ENCODE measurements around the gene SPAST. TPM values are rescaled to one million over a fixed set of nuclear protein-coding genes. Genes with fewer than 3 reads are reported as not detected.

SPAST gene
- total and polyA plus RNA-seq, 2 donors (not counting 1 experiment from before 2014, with no cell fraction given), result 6.2 to 26.8 TPM

DNA sequence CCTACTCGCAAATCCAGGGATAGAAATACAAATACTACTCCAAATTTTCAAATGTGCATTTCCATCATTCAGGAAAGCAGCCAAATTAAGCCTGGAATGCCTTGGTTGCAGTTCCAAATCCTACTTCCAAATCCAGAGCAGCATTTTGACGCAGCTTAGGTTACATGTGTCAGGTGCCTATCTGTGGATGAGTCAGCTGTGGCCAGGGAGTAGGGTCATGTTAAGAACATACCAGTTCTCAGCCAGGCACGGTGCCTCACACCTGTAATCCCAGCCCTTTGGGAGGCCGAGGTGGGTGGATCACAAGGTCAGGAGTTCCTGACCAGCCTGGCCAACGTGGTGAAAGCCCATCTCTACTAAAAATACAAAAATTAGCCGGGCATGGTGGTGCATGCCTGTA lies 119.3 kb downstream of the SPAST start:
- Histone ChIP-seq H3K36me3 (replicated peaks in 1 of 2; ENCODE audit: control extremely low read depth in 1 of 2, control insufficient read depth in 1 of 2, extremely low read depth in 1 of 2, insufficient read depth in 2 of 2, low read length in 1 of 2) (peaks cover 8 to 39% of the 10 kb centered on the region in 2 experiments), H3K27me3 (replicated peaks in 1 of 4; ENCODE audit: control extremely low read depth in 1 of 4, control insufficient read depth in 3 of 4, insufficient read depth in 4 of 4, low read length in 3 of 4) (no peaks in the 10 kb centered on the region), H3K4me2 (replicated peaks; ENCODE audit: low read depth, low read length, poor library complexity, severe bottlenecking) (no peak overlapping the region), H3K9me3 (ENCODE audit: control extremely low read depth in 1 of 3, control insufficient read depth in 2 of 3, insufficient read depth in 1 of 3, low read length in 2 of 3) (no peaks in the 10 kb centered on the region), H3K79me2 (ENCODE audit: control insufficient read depth, insufficient read depth, low read length) (peaks cover 20% of the 10 kb centered on the region), H3K4me3 (ENCODE audit: control extremely low read depth in 1 of 5, extremely low read depth in 1 of 5, insufficient read depth in 1 of 5, low read depth in 2 of 5, low read length in 4 of 5) (no peak overlapping the region), H4K20me1 (ENCODE audit: control insufficient read depth, insufficient read depth, low read length, poor library complexity, severe bottlenecking) (no peaks in the 10 kb centered on the region), H3K27ac (ENCODE audit: low read length in 2 of 2) (no peak overlapping the region), H3K9ac (ENCODE audit: low read length) (no peak overlapping the region), H2AFZ (ENCODE audit: insufficient read depth, low read depth, low read length, poor library complexity, severe bottlenecking) (no peak overlapping the region), H3K4me1 (ENCODE audit: control insufficient read depth in 2 of 2, insufficient read depth in 2 of 2, low read length in 2 of 2) (no peaks in the 10 kb centered on the region)
- H3K4me3 Mint-ChIP-seq, result no peak overlapping the region
- no peaks in the 10 kb centered on the region for H3K27me3 Mint-ChIP-seq
- 93% methylated on average over 3 of the region's 6 CpGs for WGBS (ENCODE audit: insufficient coverage)
- DNase-seq, result no peak
- no peaks in the 10 kb centered on the region for H3K9me3 Mint-ChIP-seq (ENCODE audit: insufficient read depth)
- ChIA-PET POLR2A (no interaction called here), CTCF (no interaction called here)
- H3K4me1 Mint-ChIP-seq, result no peaks in the 10 kb centered on the region
- intact Hi-C loops (cut with micrococcal nuclease), result no loop called here
- H3K27ac Mint-ChIP-seq, result no peak overlapping the region
- no peak for TF ChIP-seq EZH2 (IDR thresholded peaks at IDR 0.05; ENCODE audit: borderline replicate concordance, insufficient read depth, low read depth, low read length, poor library complexity, severe bottlenecking)
- TF ChIP-seq, protein P1, sequence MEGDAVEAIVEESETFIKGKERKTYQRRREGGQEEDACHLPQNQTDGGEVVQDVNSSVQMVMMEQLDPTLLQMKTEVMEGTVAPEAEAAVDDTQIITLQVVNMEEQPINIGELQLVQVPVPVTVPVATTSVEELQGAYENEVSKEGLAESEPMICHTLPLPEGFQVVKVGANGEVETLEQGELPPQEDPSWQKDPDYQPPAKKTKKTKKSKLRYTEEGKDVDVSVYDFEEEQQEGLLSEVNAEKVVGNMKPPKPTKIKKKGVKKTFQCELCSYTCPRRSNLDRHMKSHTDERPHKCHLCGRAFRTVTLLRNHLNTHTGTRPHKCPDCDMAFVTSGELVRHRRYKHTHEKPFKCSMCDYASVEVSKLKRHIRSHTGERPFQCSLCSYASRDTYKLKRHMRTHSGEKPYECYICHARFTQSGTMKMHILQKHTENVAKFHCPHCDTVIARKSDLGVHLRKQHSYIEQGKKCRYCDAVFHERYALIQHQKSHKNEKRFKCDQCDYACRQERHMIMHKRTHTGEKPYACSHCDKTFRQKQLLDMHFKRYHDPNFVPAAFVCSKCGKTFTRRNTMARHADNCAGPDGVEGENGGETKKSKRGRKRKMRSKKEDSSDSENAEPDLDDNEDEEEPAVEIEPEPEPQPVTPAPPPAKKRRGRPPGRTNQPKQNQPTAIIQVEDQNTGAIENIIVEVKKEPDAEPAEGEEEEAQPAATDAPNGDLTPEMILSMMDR (IDR thresholded peaks at IDR 0.05), result no peak
- ATAC-seq (ENCODE audit: low read depth), result no peak

DNA sequence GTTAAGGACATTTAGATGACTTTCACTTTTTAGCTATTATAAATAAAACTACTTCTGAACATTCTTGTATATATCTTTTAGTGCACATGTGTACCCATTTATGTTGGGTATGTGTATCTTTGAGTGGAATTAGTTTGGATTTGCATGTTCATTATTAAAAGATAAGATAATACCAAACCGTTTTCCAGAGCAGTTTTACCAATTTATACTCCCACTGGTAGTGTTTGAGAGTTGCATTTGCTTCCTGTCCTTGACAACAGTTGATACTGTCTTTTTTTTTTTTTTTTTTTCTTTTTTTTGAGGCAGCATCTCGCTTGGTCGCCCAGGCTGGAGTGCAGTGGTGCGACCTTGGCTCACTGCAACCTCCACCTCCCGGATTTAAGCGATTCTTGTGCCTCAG lies 125.7 kb downstream of the SPAST start:
- POLR2A ChIA-PET, result interaction anchor here (0.7 kb wide), 1 partner anchor 173 kb away, joined by 3 read pairs; no protein-coding TSS in a partner anchor
- H3K27ac Mint-ChIP-seq, result no peak overlapping the region
- no peak overlapping the region for H3K9ac ChIP-seq (ENCODE audit: low read length)
- no peak overlapping the region for H3K27ac ChIP-seq (ENCODE audit: low read length in 2 of 2)
- intact Hi-C loops (cut with micrococcal nuclease), result no loop called here
- H3K4me3 Mint-ChIP-seq, result no peak overlapping the region
- peaks cover 3% of the 10 kb centered on the region for H3K4me1 Mint-ChIP-seq
- CTCF ChIA-PET, result interaction anchor here (0.7 kb wide), 1 partner anchor 242 kb away, joined by 4 read pairs; no protein-coding TSS in a partner anchor
- H2AFZ ChIP-seq (ENCODE audit: insufficient read depth, low read depth, low read length, poor library complexity, severe bottlenecking), result no peak overlapping the region
- H3K4me2 ChIP-seq (replicated peaks; ENCODE audit: low read depth, low read length, poor library complexity, severe bottlenecking), result no peak overlapping the region
- TF ChIP-seq, protein P1 (IDR thresholded peaks at IDR 0.05), result no peak
- TF ChIP-seq EZH2 (IDR thresholded peaks at IDR 0.05; ENCODE audit: borderline replicate concordance, insufficient read depth, low read depth, low read length, poor library complexity, severe bottlenecking), result no peak
- H3K4me3 ChIP-seq (ENCODE audit: control extremely low read depth in 1 of 5, extremely low read depth in 1 of 5, insufficient read depth in 1 of 5, low read depth in 2 of 5, low read length in 4 of 5), result no peak overlapping the region
- no peaks in the 10 kb centered on the region for H3K27me3 ChIP-seq (replicated peaks in 1 of 4; ENCODE audit: control extremely low read depth in 1 of 4, control insufficient read depth in 3 of 4, insufficient read depth in 4 of 4, low read length in 3 of 4)
- no peak for ATAC-seq (ENCODE audit: low read depth)
- DNase-seq, result no peak
- peaks cover 6 to 22% of the 10 kb centered on the region in 2 experiments for H3K36me3 ChIP-seq (replicated peaks in 1 of 2; ENCODE audit: control extremely low read depth in 1 of 2, control insufficient read depth in 1 of 2, extremely low read depth in 1 of 2, insufficient read depth in 2 of 2, low read length in 1 of 2)
- H3K79me2 ChIP-seq (ENCODE audit: control insufficient read depth, insufficient read depth, low read length), result no peaks in the 10 kb centered on the region
- no peaks in the 10 kb centered on the region for H3K27me3 Mint-ChIP-seq
- H4K20me1 ChIP-seq (ENCODE audit: control insufficient read depth, insufficient read depth, low read length, poor library complexity, severe bottlenecking), result no peaks in the 10 kb centered on the region
- no peaks in the 10 kb centered on the region for H3K9me3 Mint-ChIP-seq (ENCODE audit: insufficient read depth)
- H3K4me1 ChIP-seq (ENCODE audit: control insufficient read depth in 2 of 2, insufficient read depth in 2 of 2, low read length in 2 of 2), result no peaks in the 10 kb centered on the region
- H3K9me3 ChIP-seq (ENCODE audit: control extremely low read depth in 1 of 3, control insufficient read depth in 2 of 3, insufficient read depth in 1 of 3, low read length in 2 of 3), result no peaks in the 10 kb centered on the region
- WGBS (ENCODE audit: insufficient coverage), result no CpG with 5 or more reads among the region's 6 CpGs
